Stimulated activated CD8-positive, alpha-beta memory T cell treated with anti-CD3 and anti-CD28 coated beads, Interleukin-12 subunit alpha, Interleukin-12 subunit beta, amount 100 ng/mL, for 1 hour (primary cell): ENCODE measurements around the gene SNUPN.
A peak's percentile ranks its signal among the peaks of the same experiment; 100 is the strongest.

Experiments
- DNase-seq: peaks from one replicate; pipeline ENCODE4 v3.0.0-alpha.2; 2020; ENCODE audit warnings: low read depth

SNUPN gene

GRCh38 chr15:75625542-75626347 lies at the start of gene SNUPN:
SNUPN (minus strand) TSS chr15:75625725; CDS start chr15:75621051, 4,674 bp downstream.
- peak; percentile 85 for DNase-seq

- DNase-seq = no peak
These were observed 48.8 kb upstream of the SNUPN start for GRCh38 chr15:75674366-75674765.

DNA sequence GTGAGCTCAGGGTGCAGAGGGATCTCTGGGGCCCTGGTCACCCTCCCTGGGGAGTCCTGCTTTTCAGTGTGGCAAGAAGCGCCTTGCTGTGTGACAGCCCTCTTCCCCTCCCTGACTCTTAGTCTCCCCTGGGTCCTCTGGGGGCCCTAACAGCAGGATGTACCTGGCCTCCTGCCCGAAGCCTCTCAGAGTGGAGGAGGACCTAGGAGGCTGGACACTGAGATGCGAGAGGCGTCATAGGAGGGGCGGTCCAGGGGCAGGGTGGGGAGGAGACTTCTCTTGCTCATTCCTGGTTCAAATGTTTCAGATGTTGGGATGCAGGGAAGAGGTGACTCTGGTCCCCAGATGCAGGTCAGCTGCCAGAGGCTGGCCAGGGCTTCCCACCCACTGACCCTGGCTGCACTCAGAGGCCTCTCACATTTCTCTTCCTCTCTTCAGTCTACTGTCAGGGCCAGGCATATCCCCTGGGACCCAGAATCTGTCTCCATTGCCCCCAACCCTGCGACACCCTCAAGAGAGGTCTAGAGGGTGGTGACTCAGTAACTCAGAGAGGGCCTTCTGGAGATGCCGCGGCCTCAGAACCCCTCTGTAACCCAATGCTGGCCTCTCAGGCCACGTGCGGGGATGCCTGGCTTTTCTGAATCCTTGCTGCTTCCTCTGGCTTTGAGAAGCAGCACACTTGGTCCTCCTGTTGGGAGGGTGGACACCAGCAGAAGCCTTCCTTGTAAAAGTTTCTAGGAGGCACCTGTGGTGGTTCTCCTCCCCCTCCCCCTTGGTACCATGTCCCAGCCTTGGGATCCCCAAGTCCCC lies 48.1 kb upstream of the SNUPN start:
- no peak for DNase-seq

DNA sequence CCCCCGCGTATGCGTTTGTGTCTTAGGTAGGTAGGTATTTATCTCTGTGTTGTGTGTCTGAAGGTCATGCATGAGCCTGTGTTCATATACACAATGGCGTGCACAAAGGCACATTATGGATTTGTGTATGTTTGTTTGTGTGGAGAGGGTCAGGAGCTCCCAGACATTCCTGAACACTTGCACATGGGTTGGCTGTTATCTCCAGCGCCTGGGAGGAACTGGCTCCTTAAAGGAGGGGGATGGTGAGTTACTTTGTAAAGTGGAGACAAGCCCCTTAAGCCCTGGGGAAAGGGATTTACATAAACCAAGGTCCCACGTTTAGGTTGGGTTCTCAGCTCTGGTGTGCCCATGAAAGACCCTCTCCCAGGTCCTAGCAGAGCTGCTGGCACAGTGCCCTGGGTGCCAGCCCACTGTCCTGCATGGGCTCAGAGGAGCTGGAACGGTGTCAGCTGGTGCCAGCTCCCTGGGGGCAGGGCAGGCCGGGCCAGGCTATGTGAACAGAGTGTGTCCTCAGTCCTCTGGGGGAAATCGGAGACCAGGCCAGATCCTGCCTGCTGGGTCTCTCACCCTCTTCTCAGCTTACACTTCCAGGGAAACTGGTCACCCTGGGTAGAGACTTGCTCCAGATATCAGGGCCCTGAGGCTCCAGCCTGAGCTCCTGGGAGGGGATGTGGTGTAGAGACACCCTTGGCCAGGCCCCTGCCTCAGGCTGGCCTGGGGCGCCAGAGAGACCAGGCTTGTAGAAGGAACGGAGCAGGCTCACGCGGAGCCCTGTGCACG lies 47.3 kb upstream of the SNUPN start:
- DNase-seq = no peak

GRCh38 chr15:75671730-75672602 lies 46.4 kb upstream of the SNUPN start:
- DNase-seq = no peak

DNA sequence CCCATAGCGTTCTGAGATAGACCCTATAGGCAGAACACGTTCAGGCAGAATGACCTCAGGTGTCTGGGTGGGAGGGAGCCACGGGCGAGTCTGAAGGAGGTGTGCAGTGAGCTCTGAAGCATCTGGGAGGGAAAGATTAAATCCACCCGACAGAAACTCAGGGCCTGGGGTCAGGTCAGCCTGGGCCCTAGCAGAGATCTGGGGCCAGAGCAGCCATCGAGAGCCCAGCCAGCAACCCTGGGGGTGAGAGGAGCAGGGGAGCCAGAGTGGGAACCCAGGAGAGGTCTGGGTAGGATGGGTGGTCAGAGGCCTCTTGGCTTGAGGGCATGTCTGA lies 44.3 kb upstream of the SNUPN start:
- no peak for DNase-seq

DNA sequence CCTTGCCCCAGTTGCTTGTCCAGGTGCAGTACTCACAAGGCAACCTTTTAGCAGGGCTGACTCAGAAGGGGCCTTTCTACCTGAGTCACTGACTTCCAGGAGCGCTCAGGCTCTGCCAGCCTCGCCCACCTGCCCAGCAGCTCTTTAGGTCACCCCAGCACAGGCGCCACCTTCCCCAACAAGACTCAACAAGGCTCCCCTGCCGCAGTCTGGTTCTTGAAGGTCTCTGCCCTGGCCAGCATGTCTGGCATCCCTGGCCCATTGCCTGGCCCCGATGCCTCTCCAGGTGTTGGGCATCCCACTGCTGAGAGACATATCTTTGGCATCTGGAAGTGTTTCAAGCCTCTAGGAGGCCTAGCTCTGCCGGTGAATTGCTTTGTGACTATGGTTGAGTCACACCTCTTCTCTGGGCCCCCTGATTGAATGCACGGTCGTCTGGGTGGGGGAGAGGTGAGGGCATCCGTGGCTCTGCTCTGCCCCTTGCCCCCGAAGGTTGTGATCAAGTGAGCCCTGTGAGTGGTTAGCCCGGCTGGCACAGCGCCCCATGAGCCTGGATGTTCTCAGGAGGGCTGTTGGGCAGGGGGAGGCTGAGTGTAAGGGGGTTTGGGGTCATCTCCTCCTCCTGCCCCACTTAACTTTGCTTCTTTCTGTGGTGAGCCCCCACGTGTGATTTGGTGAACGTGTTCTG lies 43.8 kb upstream of the SNUPN start:
- no peak for DNase-seq

DNA sequence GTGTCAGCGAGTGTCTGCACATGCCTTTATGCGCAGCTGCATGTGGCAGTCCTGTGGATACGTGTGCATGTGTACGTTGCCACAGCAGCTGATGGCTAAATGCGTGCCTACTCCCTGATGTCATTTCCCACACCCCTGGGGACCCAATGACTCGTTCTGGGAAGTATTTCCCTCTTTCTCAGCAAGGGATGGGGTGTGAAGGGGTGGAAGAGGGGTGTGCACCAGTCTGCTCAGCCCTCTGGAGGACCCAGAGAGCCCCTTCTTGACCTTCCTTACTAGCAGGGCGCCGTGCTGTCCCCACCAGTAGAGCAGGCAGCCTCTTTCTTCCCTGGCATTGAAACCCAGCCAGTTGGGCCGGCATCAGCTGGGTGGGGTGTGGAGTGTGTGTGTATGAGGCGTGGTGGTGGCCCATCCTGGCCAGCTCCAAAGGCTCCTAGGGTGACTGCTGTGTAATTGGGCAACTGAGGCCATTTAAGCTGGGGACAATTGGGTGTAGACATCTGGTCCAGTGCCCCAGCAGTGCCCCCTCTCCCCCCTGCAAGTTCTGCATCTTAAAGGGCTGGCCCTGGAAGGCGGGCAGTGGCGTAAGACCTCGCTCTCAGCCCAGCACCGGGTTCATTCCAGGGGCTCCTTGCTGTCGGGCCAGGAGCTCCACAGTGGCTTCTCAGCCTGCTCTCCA lies 41.4 kb upstream of the SNUPN start:
- no peak for DNase-seq

DNA sequence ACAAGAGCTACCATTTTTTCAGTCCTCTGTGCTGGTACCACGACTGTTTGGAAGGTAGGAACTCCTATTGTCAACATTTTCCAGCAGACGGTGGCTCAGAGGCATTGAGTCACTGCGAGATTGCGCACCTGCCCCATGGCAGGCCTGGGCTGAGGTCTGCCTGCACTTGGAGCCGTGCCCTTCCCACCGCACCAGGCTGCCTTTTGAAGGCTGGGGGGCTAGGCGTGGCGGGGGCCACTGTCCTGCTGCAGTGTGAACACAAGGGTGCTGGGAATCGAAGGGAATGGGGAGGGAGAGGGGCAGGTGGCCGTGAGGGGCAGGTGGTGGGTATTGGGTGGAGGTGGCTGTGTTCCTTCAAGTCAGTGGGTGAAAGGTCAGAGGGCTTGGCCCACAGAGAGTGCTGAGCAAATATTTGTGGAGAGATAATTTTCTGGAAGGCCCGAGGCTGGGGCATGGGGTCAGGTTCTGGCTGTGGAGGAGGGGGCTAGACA lies 38.5 kb upstream of the SNUPN start:
- DNase-seq = no peak

DNA sequence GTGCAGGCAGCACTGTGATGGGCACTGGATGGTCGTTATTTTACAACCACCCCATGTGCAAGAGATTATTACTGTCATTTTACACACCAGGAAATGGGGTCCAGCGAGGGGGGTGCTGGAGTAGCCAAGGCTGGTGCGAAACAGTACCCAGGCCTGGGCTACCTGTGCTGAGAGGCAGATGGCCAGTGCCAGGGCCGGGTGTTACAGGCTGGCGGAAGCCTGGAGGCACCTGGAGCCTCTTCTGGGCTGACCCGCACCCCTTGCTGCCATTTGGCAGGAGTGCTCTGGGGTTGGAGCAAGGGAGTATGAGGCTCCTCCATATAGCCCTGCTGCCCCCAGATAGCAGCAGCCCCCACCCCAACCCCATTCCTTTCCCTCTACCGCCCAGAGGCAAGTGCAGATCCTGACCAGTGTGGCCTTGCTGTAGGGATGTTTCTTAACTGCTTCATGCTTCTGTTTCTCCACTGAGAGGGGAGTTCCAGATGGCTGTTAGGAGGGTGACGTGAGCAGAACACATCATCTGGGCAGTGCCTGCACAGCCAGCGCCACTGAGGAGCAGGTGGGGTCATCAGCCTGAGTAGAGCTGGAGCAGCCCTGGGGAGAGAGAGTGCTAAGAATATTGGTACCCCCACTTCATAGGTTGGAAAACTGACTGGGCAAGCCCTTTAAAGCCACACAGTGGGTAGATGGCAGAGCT lies 37.4 kb upstream of the SNUPN start:
- DNase-seq = no peak

DNA sequence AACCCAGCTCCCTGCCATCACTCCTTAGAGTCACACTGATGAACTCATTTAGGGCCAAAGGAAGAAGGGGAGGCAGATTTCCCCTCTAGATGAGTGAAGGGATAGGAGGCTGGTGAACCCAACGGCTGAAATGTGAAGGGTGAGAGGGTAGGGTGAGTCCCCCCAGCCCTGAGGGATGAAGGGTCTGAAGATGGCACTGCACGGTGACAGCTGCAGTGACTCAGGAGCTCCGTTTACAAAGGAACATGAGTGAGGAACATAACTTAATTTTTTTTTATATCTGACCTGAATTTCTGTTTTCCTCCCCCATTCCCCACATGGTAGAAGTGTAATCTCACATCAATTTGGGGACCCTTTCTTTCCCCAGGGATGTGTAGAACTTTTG lies 36.2 kb upstream of the SNUPN start:
- DNase-seq = no peak

DNA sequence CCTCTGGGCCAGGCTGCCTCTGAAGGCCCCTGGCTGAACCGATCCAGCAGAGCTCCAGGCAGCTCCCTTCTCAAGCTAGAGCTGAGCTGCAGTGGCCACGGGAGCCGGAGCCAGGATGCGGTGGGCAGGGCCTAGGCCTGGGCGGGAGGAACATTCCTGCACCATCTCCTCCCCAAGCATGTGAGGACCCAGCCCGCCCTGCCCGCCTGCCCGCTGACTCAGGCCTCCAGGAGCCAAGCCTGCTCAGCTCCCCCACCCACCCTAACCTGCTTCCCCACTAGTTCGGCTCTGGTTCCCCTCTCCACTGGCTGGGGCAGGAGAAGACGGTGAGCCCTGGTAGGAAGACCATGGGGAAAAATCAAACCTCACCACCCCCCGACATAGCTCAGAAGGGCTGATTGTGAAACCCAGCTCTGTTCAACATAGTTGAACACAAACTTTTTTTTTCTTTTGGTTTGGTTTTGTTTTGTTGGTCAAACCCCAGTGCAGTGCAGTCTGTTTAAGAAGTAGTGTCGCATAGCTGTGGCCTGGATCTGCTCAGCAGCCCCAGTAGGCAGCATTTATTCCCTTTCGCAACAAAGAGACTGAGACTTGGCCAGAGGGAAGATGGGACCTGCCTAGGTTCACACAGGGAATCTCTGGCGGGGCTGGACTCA lies 35.7 kb upstream of the SNUPN start:
- no peak for DNase-seq

DNA sequence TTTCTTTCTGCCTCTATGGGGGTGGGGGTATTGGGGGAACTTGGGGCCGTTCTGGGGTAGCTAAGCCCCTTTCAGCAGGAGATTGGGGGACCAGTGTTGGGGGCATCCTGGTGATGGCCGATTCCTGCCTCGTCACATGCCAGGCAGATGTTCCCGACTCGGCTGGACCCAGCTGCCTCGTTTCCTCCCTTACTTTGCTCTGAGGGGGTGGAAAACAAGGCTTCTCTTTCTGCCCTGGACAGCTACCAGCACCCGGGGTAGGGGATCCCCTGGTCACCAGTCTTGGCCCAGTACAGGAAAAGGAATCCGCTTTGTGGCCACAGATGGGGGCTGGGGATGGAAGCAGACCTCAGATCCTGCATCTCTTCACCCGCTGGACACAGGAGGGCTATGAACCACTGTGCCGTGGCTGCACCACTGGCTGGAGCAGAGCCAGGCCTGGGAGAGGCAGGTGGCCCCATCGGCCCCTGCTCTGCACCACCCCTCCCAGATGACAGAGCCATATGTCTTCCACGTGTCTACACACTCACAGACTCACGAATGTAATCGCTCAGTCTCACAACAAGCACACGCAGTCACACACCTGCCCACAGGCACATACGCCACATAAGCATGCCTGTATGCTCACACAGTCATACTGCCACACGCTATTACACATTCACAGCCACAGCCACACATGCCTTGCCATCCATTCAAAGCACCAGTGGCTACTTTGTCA lies 34.6 kb upstream of the SNUPN start:
- DNase-seq = no peak

DNA sequence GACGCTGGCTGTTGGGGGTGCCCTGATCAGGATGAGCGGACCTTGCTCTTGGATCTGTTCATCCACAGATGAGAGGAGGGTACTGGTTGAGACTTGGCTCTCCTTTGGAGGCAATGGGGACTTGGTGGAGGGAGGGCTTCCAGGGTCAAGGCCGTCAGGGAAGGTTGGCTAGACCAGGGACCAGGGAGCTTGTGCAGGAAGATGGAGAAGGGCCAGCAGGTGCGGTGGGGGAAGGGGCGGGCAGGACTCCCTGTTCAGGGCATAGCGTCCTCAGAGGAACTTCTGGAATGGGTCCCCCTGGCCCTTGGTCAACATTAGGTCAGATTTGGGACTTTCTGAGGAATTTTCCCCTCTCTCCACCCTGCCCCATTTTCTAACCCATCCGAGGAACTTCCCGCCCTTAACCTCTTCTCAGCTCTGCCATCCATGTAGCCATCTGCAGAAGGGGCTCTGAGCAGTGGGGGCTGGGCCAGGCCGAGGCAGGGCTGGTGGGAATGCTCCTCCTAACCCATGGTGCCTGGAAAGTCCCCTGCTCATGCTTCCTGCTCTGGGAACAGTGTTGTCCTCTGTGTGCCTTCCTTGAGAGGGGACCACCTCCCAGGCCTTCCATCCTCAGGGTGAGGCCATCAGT lies 33.7 kb upstream of the SNUPN start:
- DNase-seq = no peak

- no peak for DNase-seq
These were observed 31.3 kb upstream of the SNUPN start for GRCh38 chr15:75656813-75657212.

DNA sequence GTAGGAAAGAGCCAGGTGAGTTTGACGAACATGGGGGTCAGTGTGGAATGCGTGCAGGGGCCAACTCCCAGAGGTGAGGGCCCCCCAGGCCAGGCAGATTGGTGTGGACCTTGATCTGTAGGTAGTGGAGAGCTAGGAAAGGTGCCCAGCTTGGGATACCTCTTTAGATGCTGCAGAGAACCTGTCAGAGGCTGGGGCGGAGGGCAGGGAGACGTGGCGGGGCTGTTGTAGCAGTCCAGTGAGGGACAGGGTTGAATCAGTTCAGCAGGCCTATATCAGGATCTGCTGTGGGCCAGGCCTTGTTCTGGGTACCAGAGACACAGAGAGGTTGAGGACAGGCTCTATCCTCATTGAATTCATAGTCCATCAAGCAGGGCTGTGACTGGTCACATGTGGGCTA lies 30.8 kb upstream of the SNUPN start:
- DNase-seq = no peak

DNA sequence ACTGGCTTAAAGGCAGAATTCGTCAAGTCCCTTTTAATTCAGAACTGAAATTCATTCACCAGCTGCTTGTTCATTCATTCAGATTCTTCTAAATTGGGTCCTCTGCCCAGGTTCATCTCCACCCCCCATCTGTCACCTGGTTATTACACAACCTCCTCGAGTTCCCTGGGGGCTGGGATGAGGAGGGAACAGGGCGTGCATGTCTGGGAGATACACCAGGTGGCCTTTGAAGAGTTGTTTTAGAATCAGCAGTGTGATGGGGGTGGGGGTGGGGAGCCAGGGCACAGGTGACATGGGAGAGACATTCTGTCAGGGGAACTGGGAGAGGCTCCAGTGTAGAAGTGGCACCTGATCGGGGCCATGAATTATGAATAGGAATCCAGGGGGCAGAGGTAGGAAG lies 30.4 kb upstream of the SNUPN start:
- no peak for DNase-seq
